ENCODE measurements around the gene CACNA1C.

The CACNA1C gene

DNA sequence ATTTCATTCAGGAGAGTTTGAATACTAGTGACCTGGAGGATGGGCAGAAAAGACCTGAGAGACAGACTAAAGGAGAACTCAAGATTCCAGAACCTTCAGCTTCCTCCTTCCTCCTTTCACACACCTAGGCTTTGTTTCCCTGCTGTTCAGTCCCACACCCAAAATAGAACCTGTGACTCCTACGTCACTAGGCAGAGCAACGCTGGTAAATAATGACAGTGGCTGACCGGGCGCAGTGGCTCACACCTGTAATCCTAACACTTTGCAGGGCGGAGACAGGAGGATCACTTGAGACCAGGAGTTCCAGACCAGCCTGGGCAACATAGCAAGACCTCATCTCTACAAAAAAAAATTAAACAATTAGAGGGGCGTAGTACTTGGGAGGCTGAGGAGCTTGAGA lies 575.6 kb downstream of the CACNA1C start:
- H3K9ac ChIP-seq (ENCODE audit: low read depth, low read length), result no peak overlapping the region
- H3K4me1 ChIP-seq (ENCODE audit: insufficient read depth, low read length), result no peaks in the 10 kb centered on the region
- H3K27me3 ChIP-seq (ENCODE audit: insufficient read depth, low read length, poor library complexity), result peaks cover 33% of the 10 kb centered on the region
- no peaks in the 10 kb centered on the region for H3K79me2 ChIP-seq (ENCODE audit: insufficient read depth, low read length)
- no peak overlapping the region for H3K4me3 ChIP-seq (ENCODE audit: low read depth in 1 of 2, low read length in 2 of 2)
- ATAC-seq (ENCODE audit: insufficient read depth, low read depth) (no peak), DNase-seq (no peak)
- no peaks in the 10 kb centered on the region for H4K20me1 ChIP-seq (ENCODE audit: insufficient read depth, low read length)
- H3K4me2 ChIP-seq (ENCODE audit: insufficient read depth, low read length), result no peak overlapping the region
- no peaks in the 10 kb centered on the region for H3K9me3 ChIP-seq (ENCODE audit: insufficient read depth, low read length, severe bottlenecking)
- no peaks in the 10 kb centered on the region for H3K36me3 ChIP-seq (ENCODE audit: insufficient read depth, low read length)
- H3K27ac ChIP-seq (ENCODE audit: low read length), result no peak overlapping the region
- H2AFZ ChIP-seq (ENCODE audit: low read depth, low read length), result no peak overlapping the region
- TF ChIP-seq, protein P1, sequence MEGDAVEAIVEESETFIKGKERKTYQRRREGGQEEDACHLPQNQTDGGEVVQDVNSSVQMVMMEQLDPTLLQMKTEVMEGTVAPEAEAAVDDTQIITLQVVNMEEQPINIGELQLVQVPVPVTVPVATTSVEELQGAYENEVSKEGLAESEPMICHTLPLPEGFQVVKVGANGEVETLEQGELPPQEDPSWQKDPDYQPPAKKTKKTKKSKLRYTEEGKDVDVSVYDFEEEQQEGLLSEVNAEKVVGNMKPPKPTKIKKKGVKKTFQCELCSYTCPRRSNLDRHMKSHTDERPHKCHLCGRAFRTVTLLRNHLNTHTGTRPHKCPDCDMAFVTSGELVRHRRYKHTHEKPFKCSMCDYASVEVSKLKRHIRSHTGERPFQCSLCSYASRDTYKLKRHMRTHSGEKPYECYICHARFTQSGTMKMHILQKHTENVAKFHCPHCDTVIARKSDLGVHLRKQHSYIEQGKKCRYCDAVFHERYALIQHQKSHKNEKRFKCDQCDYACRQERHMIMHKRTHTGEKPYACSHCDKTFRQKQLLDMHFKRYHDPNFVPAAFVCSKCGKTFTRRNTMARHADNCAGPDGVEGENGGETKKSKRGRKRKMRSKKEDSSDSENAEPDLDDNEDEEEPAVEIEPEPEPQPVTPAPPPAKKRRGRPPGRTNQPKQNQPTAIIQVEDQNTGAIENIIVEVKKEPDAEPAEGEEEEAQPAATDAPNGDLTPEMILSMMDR (IDR thresholded peaks at IDR 0.05; ENCODE audit: borderline replicate concordance, extremely low read depth, low read length, poor library complexity, severe bottlenecking), result no peak
- TF ChIP-seq EZH2 (IDR thresholded peaks at IDR 0.05; ENCODE audit: borderline replicate concordance, low read depth, low read length, severe bottlenecking), result no peak

DNA sequence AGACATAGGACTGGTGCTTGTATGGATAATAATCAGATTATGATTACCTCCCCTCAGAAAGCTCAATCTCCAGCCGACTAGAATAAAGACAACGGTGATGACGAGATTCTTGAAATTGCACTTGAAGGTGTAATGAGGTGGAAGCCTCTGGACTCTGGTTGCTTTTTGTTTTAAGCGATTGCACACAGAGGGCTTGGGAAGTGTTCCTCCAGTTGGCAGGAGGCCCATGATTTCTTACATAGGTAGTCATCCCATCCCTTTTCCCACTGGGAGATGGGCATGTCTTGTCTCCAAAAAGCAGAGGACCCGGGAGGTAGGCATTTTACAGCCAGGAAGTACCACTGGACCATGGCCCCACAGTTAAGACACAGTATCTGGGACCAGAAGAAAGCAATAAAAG lies 576.3 kb downstream of the CACNA1C start:
- H2AFZ ChIP-seq (ENCODE audit: low read depth, low read length), result no peak overlapping the region
- DNase-seq (no peak), ATAC-seq (ENCODE audit: insufficient read depth, low read depth) (no peak)
- no peak overlapping the region for H3K4me3 ChIP-seq (ENCODE audit: low read depth in 1 of 2, low read length in 2 of 2)
- no peak overlapping the region for H3K4me2 ChIP-seq (ENCODE audit: insufficient read depth, low read length)
- H3K4me1 ChIP-seq (ENCODE audit: insufficient read depth, low read length), result no peaks in the 10 kb centered on the region
- no peak overlapping the region for H3K9ac ChIP-seq (ENCODE audit: low read depth, low read length)
- no peak for TF ChIP-seq EZH2 (IDR thresholded peaks at IDR 0.05; ENCODE audit: borderline replicate concordance, low read depth, low read length, severe bottlenecking)
- TF ChIP-seq, protein P1 (IDR thresholded peaks at IDR 0.05; ENCODE audit: borderline replicate concordance, extremely low read depth, low read length, poor library complexity, severe bottlenecking), result no peak
- peaks cover 33% of the 10 kb centered on the region for H3K27me3 ChIP-seq (ENCODE audit: insufficient read depth, low read length, poor library complexity)
- no peaks in the 10 kb centered on the region for H3K9me3 ChIP-seq (ENCODE audit: insufficient read depth, low read length, severe bottlenecking)
- H3K27ac ChIP-seq (ENCODE audit: low read length), result no peak overlapping the region
- H4K20me1 ChIP-seq (ENCODE audit: insufficient read depth, low read length), result no peaks in the 10 kb centered on the region
- H3K36me3 ChIP-seq (ENCODE audit: insufficient read depth, low read length), result no peaks in the 10 kb centered on the region
- no peaks in the 10 kb centered on the region for H3K79me2 ChIP-seq (ENCODE audit: insufficient read depth, low read length)

DNA sequence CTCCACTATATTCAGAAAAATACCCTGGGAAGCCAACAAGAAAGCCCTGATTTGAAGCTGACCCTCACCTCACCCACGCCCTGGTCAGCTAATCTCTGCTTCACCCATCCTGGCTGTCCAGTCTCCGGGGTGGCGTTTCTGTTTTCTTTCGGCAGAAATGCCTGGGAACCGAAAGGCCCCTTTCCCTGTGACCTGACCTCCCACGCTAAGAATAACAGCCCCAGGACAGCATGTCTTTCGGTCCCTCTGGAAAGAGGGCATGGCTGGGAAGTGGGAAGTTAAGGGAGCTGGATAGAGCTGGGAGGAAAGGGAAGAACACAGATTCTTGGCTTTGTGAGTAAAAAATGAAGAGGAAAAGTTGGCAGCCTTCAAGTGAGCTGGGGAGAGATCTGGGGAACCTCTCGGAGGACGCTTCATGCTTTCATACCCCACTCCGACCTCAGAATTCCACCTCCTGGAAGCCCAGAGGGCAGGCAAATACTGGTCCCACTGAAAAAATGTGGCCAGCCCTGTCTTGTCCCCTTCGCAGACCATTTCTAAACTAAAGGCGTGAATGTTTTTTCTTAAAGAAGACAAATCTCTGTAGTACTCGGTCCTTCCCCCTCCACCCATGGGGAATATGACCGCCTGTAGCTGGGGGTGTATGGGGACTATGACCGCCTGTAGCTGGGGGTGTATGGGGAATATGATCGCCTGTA lies 579.0 kb downstream of the CACNA1C start:
- Histone ChIP-seq H3K4me2 (ENCODE audit: insufficient read depth, low read length) (no peak overlapping the region), H4K20me1 (ENCODE audit: insufficient read depth, low read length) (0 out of 2 replicates have a peak, but pooled peaks cover under 1% of the 10 kb centered on the region), H3K9me3 (ENCODE audit: insufficient read depth, low read length, severe bottlenecking) (no peaks in the 10 kb centered on the region), H2AFZ (ENCODE audit: low read depth, low read length) (no peak overlapping the region), H3K9ac (ENCODE audit: low read depth, low read length) (no peak overlapping the region), H3K4me3 (ENCODE audit: low read depth in 1 of 2, low read length in 2 of 2) (no peak overlapping the region), H3K4me1 (ENCODE audit: insufficient read depth, low read length) (no peaks in the 10 kb centered on the region), H3K36me3 (ENCODE audit: insufficient read depth, low read length) (no peaks in the 10 kb centered on the region), H3K79me2 (ENCODE audit: insufficient read depth, low read length) (no peaks in the 10 kb centered on the region), H3K27ac (ENCODE audit: low read length) (no peak overlapping the region), H3K27me3 (ENCODE audit: insufficient read depth, low read length, poor library complexity) (peaks cover 37% of the 10 kb centered on the region)
- DNase-seq, result no peak
- ATAC-seq (ENCODE audit: insufficient read depth, low read depth), result no peak
- TF ChIP-seq, protein P1 (IDR thresholded peaks at IDR 0.05; ENCODE audit: borderline replicate concordance, extremely low read depth, low read length, poor library complexity, severe bottlenecking), result no peak
- no peak for TF ChIP-seq EZH2 (IDR thresholded peaks at IDR 0.05; ENCODE audit: borderline replicate concordance, low read depth, low read length, severe bottlenecking)

Data from DND-41 (cell line).